HEK293 (cell line): Measurements from ENCODE around the gene NPW.

ENCODE experiments used
- FEZF1 ChIP-seq: fragments of 450-650 bp; formaldehyde crosslinking; IDR thresholded peaks from 2 replicates; pipeline ENCODE4 v1.5.1; 2016; ENCODE audit warnings: missing biosample characterization, missing genetic modification characterization
- OVOL3 ChIP-seq: fragments of 450-650 bp; formaldehyde crosslinking; IDR thresholded peaks from 2 replicates; pipeline ENCODE4 v1.5.1; 2016; ENCODE audit warnings: missing biosample characterization, missing genetic modification characterization
- SP2 ChIP-seq: fragments of 450-650 bp; formaldehyde crosslinking; IDR thresholded peaks from 2 replicates; pipeline ENCODE4 v1.5.1; 2016; ENCODE audit warnings: missing biosample characterization, missing genetic modification characterization
- ZBTB1 ChIP-seq: fragments of 450-650 bp; formaldehyde crosslinking; IDR thresholded peaks from 2 replicates; pipeline ENCODE4 v1.5.1; 2016; ENCODE audit warnings: missing biosample characterization, missing genetic modification characterization
- ZNF24 ChIP-seq: fragments of 450-650 bp; formaldehyde crosslinking; IDR thresholded peaks from 2 replicates; pipeline ENCODE4 v1.5.1; 2016; ENCODE audit warnings: missing biosample characterization, missing genetic modification characterization
- ZNF473 ChIP-seq: fragments of 450-650 bp; formaldehyde crosslinking; IDR thresholded peaks from 2 replicates; pipeline ENCODE4 v1.5.1; 2017; ENCODE audit warnings: missing biosample characterization, missing genetic modification characterization
- TF ChIP-seq, protein P1 (sequence below): fragments of 450-650 bp; formaldehyde crosslinking; IDR thresholded peaks from 2 replicates; pipeline ENCODE4 v1.5.1; 2016; ENCODE audit warnings: missing biosample characterization, missing genetic modification characterization
- TF ChIP-seq, protein P2 (sequence below): fragments of 450-650 bp; formaldehyde crosslinking; IDR thresholded peaks from 2 replicates; pipeline ENCODE4 v1.5.1; 2016; ENCODE audit warnings: missing biosample characterization, missing genetic modification characterization, borderline replicate concordance
- TF ChIP-seq, protein P3 (sequence below): fragments of 450-650 bp; formaldehyde crosslinking; IDR thresholded peaks from 2 replicates; pipeline ENCODE4 v1.5.1; 2016; ENCODE audit warnings: missing biosample characterization, missing genetic modification characterization, low read depth
- TF ChIP-seq, protein P4 (sequence below): sonication (generic); formaldehyde crosslinking; IDR thresholded peaks from 2 replicates; pipeline ENCODE4 v1.8.1; 2022; ENCODE audit warnings: mild to moderate bottlenecking, moderate library complexity, missing genetic modification reagents
- TF ChIP-seq, protein P5 (sequence below): fragments of 450-650 bp; formaldehyde crosslinking; IDR thresholded peaks from 2 replicates; pipeline ENCODE4 v1.5.1; 2016; ENCODE audit warnings: missing biosample characterization, missing genetic modification characterization

DNA sequence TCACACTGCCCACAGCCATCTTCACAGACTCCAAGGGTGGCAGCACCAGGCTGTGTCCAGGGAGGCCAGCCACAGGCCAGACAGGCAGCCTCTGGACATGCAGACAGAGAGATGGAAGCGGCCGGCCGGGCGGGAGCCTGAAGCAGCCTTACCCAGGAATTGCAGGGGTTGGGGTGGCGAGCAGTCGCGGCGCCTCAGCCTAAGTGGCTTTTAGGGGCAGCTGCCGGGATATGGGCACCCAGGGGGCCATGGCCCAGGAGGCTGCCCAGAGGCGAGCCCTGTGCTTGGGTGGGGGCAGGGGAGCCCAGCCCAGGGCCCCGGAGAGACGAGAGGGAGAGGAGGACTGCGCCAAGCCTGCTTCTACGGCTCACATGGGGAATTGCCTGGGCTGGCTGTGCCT, 5.7 kb downstream of the NPW start:
- TF ChIP-seq, protein P1, sequence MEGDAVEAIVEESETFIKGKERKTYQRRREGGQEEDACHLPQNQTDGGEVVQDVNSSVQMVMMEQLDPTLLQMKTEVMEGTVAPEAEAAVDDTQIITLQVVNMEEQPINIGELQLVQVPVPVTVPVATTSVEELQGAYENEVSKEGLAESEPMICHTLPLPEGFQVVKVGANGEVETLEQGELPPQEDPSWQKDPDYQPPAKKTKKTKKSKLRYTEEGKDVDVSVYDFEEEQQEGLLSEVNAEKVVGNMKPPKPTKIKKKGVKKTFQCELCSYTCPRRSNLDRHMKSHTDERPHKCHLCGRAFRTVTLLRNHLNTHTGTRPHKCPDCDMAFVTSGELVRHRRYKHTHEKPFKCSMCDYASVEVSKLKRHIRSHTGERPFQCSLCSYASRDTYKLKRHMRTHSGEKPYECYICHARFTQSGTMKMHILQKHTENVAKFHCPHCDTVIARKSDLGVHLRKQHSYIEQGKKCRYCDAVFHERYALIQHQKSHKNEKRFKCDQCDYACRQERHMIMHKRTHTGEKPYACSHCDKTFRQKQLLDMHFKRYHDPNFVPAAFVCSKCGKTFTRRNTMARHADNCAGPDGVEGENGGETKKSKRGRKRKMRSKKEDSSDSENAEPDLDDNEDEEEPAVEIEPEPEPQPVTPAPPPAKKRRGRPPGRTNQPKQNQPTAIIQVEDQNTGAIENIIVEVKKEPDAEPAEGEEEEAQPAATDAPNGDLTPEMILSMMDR, result no peak
- TF ChIP-seq, protein P2, sequence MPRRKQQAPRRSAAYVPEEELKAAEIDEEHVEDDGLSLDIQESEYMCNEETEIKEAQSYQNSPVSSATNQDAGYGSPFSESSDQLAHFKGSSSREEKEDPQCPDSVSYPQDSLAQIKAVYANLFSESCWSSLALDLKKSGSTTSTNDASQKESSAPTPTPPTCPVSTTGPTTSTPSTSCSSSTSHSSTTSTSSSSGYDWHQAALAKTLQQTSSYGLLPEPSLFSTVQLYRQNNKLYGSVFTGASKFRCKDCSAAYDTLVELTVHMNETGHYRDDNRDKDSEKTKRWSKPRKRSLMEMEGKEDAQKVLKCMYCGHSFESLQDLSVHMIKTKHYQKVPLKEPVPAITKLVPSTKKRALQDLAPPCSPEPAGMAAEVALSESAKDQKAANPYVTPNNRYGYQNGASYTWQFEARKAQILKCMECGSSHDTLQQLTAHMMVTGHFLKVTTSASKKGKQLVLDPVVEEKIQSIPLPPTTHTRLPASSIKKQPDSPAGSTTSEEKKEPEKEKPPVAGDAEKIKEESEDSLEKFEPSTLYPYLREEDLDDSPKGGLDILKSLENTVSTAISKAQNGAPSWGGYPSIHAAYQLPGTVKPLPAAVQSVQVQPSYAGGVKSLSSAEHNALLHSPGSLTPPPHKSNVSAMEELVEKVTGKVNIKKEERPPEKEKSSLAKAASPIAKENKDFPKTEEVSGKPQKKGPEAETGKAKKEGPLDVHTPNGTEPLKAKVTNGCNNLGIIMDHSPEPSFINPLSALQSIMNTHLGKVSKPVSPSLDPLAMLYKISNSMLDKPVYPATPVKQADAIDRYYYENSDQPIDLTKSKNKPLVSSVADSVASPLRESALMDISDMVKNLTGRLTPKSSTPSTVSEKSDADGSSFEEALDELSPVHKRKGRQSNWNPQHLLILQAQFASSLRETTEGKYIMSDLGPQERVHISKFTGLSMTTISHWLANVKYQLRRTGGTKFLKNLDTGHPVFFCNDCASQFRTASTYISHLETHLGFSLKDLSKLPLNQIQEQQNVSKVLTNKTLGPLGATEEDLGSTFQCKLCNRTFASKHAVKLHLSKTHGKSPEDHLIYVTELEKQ (tag by site-specific recombination), result no peak
- TF ChIP-seq, protein P3, sequence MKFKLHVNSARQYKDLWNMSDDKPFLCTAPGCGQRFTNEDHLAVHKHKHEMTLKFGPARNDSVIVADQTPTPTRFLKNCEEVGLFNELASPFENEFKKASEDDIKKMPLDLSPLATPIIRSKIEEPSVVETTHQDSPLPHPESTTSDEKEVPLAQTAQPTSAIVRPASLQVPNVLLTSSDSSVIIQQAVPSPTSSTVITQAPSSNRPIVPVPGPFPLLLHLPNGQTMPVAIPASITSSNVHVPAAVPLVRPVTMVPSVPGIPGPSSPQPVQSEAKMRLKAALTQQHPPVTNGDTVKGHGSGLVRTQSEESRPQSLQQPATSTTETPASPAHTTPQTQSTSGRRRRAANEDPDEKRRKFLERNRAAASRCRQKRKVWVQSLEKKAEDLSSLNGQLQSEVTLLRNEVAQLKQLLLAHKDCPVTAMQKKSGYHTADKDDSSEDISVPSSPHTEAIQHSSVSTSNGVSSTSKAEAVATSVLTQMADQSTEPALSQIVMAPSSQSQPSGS (tag by site-specific recombination), result no peak
- TF ChIP-seq ZNF24 (tag by site-specific recombination) (no peak), ZNF473 (tag by site-specific recombination) (no peak), OVOL3 (tag by site-specific recombination) (no peak), FEZF1 (no peak), SP2 (tag by site-specific recombination) (no peak), ZBTB1 (tag by site-specific recombination) (no peak)
- TF ChIP-seq, protein P4, sequence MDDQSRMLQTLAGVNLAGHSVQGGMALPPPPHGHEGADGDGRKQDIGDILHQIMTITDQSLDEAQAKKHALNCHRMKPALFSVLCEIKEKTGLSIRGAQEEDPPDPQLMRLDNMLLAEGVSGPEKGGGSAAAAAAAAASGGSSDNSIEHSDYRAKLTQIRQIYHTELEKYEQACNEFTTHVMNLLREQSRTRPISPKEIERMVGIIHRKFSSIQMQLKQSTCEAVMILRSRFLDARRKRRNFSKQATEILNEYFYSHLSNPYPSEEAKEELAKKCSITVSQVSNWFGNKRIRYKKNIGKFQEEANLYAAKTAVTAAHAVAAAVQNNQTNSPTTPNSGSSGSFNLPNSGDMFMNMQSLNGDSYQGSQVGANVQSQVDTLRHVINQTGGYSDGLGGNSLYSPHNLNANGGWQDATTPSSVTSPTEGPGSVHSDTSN (CRISPR knock-in tag), result no peak
- TF ChIP-seq, protein P5, sequence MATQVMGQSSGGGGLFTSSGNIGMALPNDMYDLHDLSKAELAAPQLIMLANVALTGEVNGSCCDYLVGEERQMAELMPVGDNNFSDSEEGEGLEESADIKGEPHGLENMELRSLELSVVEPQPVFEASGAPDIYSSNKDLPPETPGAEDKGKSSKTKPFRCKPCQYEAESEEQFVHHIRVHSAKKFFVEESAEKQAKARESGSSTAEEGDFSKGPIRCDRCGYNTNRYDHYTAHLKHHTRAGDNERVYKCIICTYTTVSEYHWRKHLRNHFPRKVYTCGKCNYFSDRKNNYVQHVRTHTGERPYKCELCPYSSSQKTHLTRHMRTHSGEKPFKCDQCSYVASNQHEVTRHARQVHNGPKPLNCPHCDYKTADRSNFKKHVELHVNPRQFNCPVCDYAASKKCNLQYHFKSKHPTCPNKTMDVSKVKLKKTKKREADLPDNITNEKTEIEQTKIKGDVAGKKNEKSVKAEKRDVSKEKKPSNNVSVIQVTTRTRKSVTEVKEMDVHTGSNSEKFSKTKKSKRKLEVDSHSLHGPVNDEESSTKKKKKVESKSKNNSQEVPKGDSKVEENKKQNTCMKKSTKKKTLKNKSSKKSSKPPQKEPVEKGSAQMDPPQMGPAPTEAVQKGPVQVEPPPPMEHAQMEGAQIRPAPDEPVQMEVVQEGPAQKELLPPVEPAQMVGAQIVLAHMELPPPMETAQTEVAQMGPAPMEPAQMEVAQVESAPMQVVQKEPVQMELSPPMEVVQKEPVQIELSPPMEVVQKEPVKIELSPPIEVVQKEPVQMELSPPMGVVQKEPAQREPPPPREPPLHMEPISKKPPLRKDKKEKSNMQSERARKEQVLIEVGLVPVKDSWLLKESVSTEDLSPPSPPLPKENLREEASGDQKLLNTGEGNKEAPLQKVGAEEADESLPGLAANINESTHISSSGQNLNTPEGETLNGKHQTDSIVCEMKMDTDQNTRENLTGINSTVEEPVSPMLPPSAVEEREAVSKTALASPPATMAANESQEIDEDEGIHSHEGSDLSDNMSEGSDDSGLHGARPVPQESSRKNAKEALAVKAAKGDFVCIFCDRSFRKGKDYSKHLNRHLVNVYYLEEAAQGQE (tag by site-specific recombination), result no peak
